GM13976 (cell line): ENCODE measurements around the gene ZCWPW1.
"Not testable (repeated sequence)": the region's sequence is repeated elsewhere in the genome, so short reads cannot be mapped to it uniquely, and the experiment has no call there.

Experiments used
- DNase-seq: peaks from one replicate; pipeline ENCODE4 v3.0.0; 2012; ENCODE audit warnings: low spot score
- CTCF ChIP-seq: IDR thresholded peaks from 2 replicates; pipeline ENCODE4 v1.5.1; 2012; ENCODE audit warnings: borderline replicate concordance, mild to moderate bottlenecking; ENCODE audit not compliant: insufficient read depth; ENCODE audit errors: extremely low read depth, missing control alignments, control extremely low read depth
- in situ Hi-C: fragments of 300-500 bp; cut with MboI; formaldehyde crosslinking; loops from one replicate; pipeline ENCODE4 v1.12.0; 2022; ENCODE audit warnings: low sequenced_read_pairs, mixed read lengths, inconsistent platforms; ENCODE audit not compliant: unreplicated experiment

The ZCWPW1 gene

GRCh38 chr7:100370746-100371145 lies 57.8 kb downstream of the ZCWPW1 start:
- no peak for TF ChIP-seq CTCF
- DNase-seq, result no peak
- in situ Hi-C loops, result no loop called here

GRCh38 chr7:100370303-100370702 lies 58.2 kb downstream of the ZCWPW1 start:
- TF ChIP-seq CTCF, result no peak
- no peak for DNase-seq

GRCh38 chr7:100369105-100369504 lies 59.4 kb downstream of the ZCWPW1 start:
- DNase-seq, result peak; percentile 83
- no peak for TF ChIP-seq CTCF
- in situ Hi-C loops, result no loop called here

More at GRCh38 chr7:100370303-100370702, 58.2 kb downstream of the ZCWPW1 start:
- in situ Hi-C loops, result no loop called here

GRCh38 chr7:100367676-100368613 lies 60.6 kb downstream of the ZCWPW1 start:
- TF ChIP-seq CTCF, result no peak
- DNase-seq, result no peak
- in situ Hi-C loops, result no loop called here

GRCh38 chr7:100367251-100367620 lies 61.3 kb downstream of the ZCWPW1 start:
- no peak for DNase-seq
- TF ChIP-seq CTCF, result no peak
- in situ Hi-C loops, result no loop called here

GRCh38 chr7:100366411-100367250 lies 61.9 kb downstream of the ZCWPW1 start:
- DNase-seq, result peak; percentile 68
- in situ Hi-C loops, result no loop called here
- TF ChIP-seq CTCF, result no peak

- DNase-seq, in situ Hi-C loops: not testable (repeated sequence)
Observed at GRCh38 chr7:100365998-100366367, 62.5 kb downstream of the ZCWPW1 start.
